B cell (primary cell): ENCODE results near the gene HIRIP3.

Experiments used
- CTCF ChIP-seq: fragments of 200-600 bp; IDR thresholded peaks from one replicate; pipeline ENCODE4 v1.8.0; 2022; ENCODE audit warnings: antibody characterized with exemption, mild to moderate bottlenecking
- EZH2 ChIP-seq: IDR thresholded peaks from 2 replicates; pipeline ENCODE4 v1.6.1; 2012; ENCODE audit warnings: borderline replicate concordance, low read depth, mild to moderate bottlenecking, moderate library complexity, low read length; ENCODE audit not compliant: insufficient read depth, poor library complexity, severe bottlenecking

GRCh38 chr16:30002614-30003346 is 7.4 kb upstream of the HIRIP3 start:
- no peak for TF ChIP-seq CTCF
- TF ChIP-seq EZH2 = no peak
